AG09319 (cell line): ENCODE measurements around the gene PISD.

ENCODE experiments used
- DNase-seq: peaks from one replicate; pipeline ENCODE4 v3.0.0-alpha.2; 2010; ENCODE audit warnings: low read depth; ENCODE audit errors: extremely low read depth
- CTCF ChIP-seq: IDR thresholded peaks from 2 replicates; pipeline ENCODE4 v1.5.1; 2011; ENCODE audit warnings: low read depth, mild to moderate bottlenecking, inconsistent platforms, low read length, moderate library complexity

PISD gene

DNA sequence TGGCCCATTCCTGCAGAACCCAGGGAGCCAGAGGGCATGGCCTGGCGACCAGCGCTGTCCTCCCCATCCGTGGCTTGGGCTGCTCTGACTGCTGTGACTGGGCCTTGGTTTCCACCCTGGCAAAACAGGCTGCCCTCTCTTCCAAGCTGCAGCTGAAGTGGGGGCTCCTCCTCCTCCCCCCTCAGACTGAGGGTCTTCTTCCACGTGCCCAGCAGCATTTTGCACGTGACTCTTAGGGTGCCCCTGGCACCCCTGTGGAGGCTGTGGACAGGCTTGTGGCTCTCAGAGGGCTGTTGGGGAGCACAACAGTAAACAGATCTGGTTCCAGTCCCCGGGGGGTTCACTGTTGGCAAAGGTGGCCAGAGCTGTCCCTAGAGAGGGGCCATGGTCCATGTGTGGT is 51.4 kb downstream of the PISD start:
- DNase-seq = no peak
- no peak for TF ChIP-seq CTCF

DNA sequence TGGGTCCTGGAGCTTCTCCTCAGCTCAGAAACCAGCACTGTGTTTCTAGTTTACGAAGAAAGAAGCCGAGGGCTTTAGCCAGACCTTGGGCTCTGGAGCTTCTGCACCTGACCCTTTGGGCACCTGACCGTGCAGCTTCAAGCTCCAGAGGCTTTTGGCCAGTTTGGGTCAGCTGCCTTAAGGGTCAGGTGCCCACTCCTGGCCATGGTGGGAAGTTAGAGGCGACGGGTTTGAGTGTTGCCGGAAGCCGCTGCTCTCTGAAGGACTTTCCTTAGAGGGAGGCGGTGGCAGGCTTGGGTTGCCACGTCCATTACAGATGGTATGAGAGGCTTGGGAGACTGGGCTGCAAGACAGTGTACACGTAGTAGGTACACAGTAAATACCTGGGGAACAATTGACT is 52.3 kb downstream of the PISD start:
- no peak for DNase-seq
- TF ChIP-seq CTCF = no peak

DNA sequence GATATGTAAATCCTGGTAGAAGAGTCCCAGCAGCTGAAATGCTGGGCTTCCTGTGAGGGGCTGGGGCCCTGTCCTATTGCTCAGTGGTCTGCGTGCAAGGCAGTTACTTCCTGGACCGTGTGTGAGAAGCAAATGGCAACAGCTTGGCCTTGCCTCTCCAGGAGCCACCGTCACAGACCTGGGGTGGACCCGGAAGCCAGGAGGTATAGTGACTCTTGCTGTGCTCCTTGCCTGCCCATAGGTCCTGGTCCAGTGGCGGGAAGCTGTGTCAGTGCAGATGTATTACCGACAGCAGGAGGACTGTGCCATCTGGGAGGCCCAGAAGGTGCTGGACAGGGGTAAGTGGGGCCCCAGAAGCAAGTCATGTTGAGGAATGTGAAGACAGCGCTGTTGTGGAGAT is 54.3 kb downstream of the PISD start:
- TF ChIP-seq CTCF = no peak

GRCh38 chr22:31605851-31606585 is 56.0 kb downstream of the PISD start:
- no peak for DNase-seq
- TF ChIP-seq CTCF = no peak

More for the DNA sequence above, 54.3 kb downstream of the PISD start:
- DNase-seq = no peak

DNA sequence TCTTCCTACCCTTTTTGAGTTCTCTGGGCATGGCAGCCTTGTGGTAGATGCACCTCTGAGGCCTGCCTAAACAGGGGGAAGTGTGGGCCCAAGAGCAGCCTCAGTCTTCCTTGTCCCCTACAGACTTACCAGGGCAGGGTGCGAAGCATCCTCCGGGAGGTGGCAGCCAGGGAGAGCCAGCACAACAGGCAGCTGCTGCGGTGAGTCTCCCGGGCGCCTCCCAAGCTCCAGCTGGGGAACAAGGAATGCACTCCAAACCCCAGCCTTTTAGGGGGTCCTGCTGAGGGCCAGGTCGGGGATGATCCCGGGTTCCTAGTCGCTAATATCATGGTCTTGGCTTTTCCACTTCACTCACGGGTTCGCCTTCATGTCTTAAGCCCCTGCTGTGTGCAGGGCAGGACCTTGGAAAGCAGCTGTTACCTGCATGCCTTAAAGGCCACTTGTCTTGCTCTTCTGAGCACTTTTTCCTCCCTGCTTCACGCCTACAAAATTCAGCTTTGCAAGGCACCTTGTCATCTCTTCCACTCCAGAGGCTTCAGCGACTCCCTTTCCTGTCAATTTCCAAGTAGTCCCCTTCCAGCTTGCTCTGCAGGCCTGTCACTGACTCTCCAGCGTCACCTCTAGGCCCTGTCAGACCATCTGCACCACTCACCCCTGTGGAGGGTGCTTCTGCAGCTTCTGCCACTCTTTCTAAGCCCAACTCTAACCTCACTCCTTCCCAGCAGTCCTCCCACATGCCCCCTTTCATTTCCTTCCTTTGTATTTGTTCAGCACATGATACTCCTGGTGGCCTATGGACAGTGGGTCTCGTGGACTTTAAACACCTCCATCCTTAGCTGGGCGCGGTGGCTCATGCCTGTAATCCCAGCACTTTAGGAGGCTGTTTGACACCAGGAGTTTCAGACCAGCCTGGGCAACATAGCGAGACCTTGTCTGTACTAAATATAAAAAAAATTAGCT is 57.0 kb downstream of the PISD start:
- no peak for TF ChIP-seq CTCF

GRCh38 chr22:31604137-31604705 is 57.8 kb downstream of the PISD start:
- no peak for DNase-seq
- no peak for TF ChIP-seq CTCF

More for the DNA sequence above, 57.0 kb downstream of the PISD start:
- no peak for DNase-seq

DNA sequence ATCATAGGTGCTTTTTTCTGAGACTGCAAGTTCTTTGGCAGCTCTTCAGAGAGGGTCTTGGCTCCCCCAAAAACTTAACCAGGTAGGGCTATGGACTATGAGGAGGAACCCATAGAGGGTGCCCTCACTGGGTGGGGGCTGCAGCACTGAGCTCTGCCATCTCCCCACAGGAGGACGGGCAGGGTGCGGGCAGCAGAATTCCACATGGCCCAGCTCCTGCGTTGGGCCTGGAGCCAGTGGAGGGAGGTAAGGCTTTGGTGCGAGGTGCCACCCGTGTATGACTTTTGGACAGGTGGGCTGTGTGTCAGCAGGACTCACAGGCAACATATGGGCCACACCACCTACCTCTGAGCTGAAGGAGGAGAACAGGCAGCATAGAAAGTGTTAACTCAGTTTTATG is 58.4 kb downstream of the PISD start:
- no peak for DNase-seq
- no peak for TF ChIP-seq CTCF
